Measurements from ENCODE around the gene OR13C4. TPM values are rescaled to one million over a fixed set of nuclear protein-coding genes. Genes with fewer than 3 reads are reported as not detected.

Gene OR13C4
- polyA plus RNA-seq, 1 of the 3 experiments (the other 2 are of a cell fraction): not detected

DNA sequence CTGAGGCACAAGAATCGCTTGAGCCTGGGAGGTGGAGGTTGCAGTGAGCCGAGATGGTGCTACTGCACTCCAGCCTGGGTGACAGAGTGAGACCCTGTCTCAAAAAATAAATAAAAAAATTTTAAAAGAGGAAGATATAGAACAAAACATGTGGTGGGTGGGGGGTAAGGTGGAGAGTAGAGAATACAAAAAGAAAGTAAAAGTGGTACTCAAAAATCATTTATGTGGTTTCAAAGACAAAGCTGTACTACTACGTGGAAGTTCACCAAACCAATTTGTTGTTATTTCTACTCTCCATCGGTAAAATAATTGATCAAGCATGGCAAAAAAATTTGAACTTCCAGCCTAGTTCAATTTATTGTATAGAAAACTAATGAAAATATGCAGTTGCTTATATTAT is 17.6 kb upstream of the OR13C4 start:
- no peak for DNase-seq
- H3K9ac ChIP-seq: no peak overlapping the region
- H3K79me2 ChIP-seq (ENCODE audit: insufficient read depth): no peaks in the 10 kb centered on the region
- no peak overlapping the region for H3K27ac ChIP-seq (ENCODE audit: low read depth in 2 of 2, low read length in 1 of 2)
- H2AFZ ChIP-seq (ENCODE audit: low read depth): peak overlapping the region; percentile 44; the same call in 1 of the 2 replicates
- no peak for TF ChIP-seq FOXJ3 (CRISPR knock-in tag; IDR thresholded peaks at IDR 0.05)
- no peak for TF ChIP-seq POLR2AphosphoS5 (IDR thresholded peaks at IDR 0.05; ENCODE audit: low read depth, low read length)
- no peak for TF ChIP-seq RXRA (IDR thresholded peaks at IDR 0.05; ENCODE audit: borderline replicate concordance, low read depth)
- TF ChIP-seq MXI1 (IDR thresholded peaks at IDR 0.05; ENCODE audit: low read depth, low read length): no peak
- CTCF ChIA-PET: no interaction called here
- POLR2A ChIA-PET: no interaction called here
- H3K4me3 ChIP-seq (ENCODE audit: low read depth in 2 of 2, low read length in 1 of 2): no peak overlapping the region
- H3F3A ChIP-seq (replicated peaks; ENCODE audit: insufficient read depth): no peaks in the 10 kb centered on the region
- H3K9me3 ChIP-seq: no peaks in the 10 kb centered on the region
- H3K4me2 ChIP-seq: no peak overlapping the region
- H4K20me1 ChIP-seq (ENCODE audit: insufficient read depth): no peaks in the 10 kb centered on the region
- WGBS (ENCODE audit: low lambda C conversion rate): 9% methylated on average over 4 of the region's 4 CpGs
- no peaks in the 10 kb centered on the region for H3K4me1 ChIP-seq (ENCODE audit: control insufficient read depth in 1 of 2, insufficient read depth in 2 of 2, low read depth in 1 of 2, low read length in 1 of 2)
- no peaks in the 10 kb centered on the region; the same call in 1 of the 2 replicates for H3K9me2 ChIP-seq
- no peaks in the 10 kb centered on the region for H3K27me3 ChIP-seq (ENCODE audit: insufficient read depth)
- H3K36me3 ChIP-seq (replicated peaks in 1 of 2; ENCODE audit: control insufficient read depth in 1 of 2, insufficient read depth in 2 of 2, low read length in 1 of 2): no peaks in the 10 kb centered on the region

DNA sequence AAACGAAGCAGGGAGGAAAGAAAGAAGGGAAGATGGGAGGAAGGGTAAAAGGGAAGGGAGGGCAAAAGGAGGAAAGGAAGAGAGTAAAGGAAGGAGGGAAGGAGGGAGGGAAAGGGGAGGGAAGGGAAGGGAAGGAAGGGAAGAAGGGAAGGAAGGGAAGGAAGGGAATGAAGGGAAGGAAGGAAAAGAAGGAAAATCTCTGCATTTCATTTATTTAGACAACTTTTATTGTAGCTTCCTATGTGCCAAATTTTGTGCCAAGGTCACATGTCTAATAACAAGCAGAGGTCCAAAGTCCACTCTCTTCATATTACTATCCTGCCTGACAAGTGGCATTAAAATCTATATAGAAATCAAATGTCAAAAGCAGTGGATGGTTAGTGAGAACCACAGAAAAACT is 12.3 kb upstream of the OR13C4 start:
- Histone ChIP-seq H4K20me1 (ENCODE audit: insufficient read depth) (no peaks in the 10 kb centered on the region), H3K27me3 (ENCODE audit: insufficient read depth) (no peaks in the 10 kb centered on the region), H3K4me1 (ENCODE audit: control insufficient read depth in 1 of 2, insufficient read depth in 2 of 2, low read depth in 1 of 2, low read length in 1 of 2) (no peaks in the 10 kb centered on the region), H3K36me3 (replicated peaks in 1 of 2; ENCODE audit: control insufficient read depth in 1 of 2, insufficient read depth in 2 of 2, low read length in 1 of 2) (no peaks in the 10 kb centered on the region), H3K9ac (no peak overlapping the region), H3K9me2 (no peaks in the 10 kb centered on the region), H3F3A (replicated peaks; ENCODE audit: insufficient read depth) (no peaks in the 10 kb centered on the region), H3K9me3 (no peaks in the 10 kb centered on the region), H3K27ac (ENCODE audit: low read depth in 2 of 2, low read length in 1 of 2) (no peak overlapping the region), H3K4me2 (no peak overlapping the region), H2AFZ (ENCODE audit: low read depth) (no peak overlapping the region), H3K79me2 (ENCODE audit: insufficient read depth) (no peaks in the 10 kb centered on the region), H3K4me3 (ENCODE audit: low read depth in 2 of 2, low read length in 1 of 2) (no peak overlapping the region)
- WGBS (ENCODE audit: low lambda C conversion rate): 0% methylated on average over 1 of the region's 1 CpG
- ChIA-PET POLR2A (no interaction called here), CTCF (interaction anchor here (0.6 kb wide), 1 partner anchor 1891 kb away, joined by 3 read pairs; no protein-coding TSS in a partner anchor)
- TF ChIP-seq, protein P1, sequence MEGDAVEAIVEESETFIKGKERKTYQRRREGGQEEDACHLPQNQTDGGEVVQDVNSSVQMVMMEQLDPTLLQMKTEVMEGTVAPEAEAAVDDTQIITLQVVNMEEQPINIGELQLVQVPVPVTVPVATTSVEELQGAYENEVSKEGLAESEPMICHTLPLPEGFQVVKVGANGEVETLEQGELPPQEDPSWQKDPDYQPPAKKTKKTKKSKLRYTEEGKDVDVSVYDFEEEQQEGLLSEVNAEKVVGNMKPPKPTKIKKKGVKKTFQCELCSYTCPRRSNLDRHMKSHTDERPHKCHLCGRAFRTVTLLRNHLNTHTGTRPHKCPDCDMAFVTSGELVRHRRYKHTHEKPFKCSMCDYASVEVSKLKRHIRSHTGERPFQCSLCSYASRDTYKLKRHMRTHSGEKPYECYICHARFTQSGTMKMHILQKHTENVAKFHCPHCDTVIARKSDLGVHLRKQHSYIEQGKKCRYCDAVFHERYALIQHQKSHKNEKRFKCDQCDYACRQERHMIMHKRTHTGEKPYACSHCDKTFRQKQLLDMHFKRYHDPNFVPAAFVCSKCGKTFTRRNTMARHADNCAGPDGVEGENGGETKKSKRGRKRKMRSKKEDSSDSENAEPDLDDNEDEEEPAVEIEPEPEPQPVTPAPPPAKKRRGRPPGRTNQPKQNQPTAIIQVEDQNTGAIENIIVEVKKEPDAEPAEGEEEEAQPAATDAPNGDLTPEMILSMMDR (IDR thresholded peaks at IDR 0.05): no peak
- TF ChIP-seq MEF2A (IDR thresholded peaks at IDR 0.05; ENCODE audit: borderline replicate concordance, low read depth): no peak
- TF ChIP-seq TAF1 (IDR thresholded peaks at IDR 0.05; ENCODE audit: borderline replicate concordance, low read depth, low read length): no peak
- TF ChIP-seq FOXM1 (IDR thresholded peaks at IDR 0.05; ENCODE audit: low read depth): no peak
- no peak for TF ChIP-seq POLR2AphosphoS5 (IDR thresholded peaks at IDR 0.05; ENCODE audit: low read depth, low read length)
- no peak for TF ChIP-seq MXI1 (IDR thresholded peaks at IDR 0.05; ENCODE audit: low read depth, low read length)
- TF ChIP-seq FOSL2 (IDR thresholded peaks at IDR 0.05; ENCODE audit: borderline replicate concordance, low read depth): no peak
- no peak for TF ChIP-seq SIN3A (IDR thresholded peaks at IDR 0.05; ENCODE audit: borderline replicate concordance, low read depth, low read length)
- TF ChIP-seq SMC3 (IDR thresholded peaks at IDR 0.05; ENCODE audit: low read depth, low read length): no peak
- no peak for TF ChIP-seq NRF1 (IDR thresholded peaks at IDR 0.05; ENCODE audit: low read depth, low read length)
- TF ChIP-seq RXRA (IDR thresholded peaks at IDR 0.05; ENCODE audit: borderline replicate concordance, low read depth): no peak
- DNase-seq: no peak

Measured in SK-N-SH (cell line).